NCI-H446 treated with DMSO at 0.1 percent for 48 hours (cell line): ENCODE data around the gene SCYGR7.
"Not testable (repeated sequence)": the region's sequence is repeated elsewhere in the genome, so short reads cannot be mapped to it uniquely, and the experiment has no call there.

Experiments used
- DNase-seq: peaks from one replicate; lab custom pipeline; 2025; lab: John Stamatoyannopoulos, UW

The SCYGR7 gene

DNA sequence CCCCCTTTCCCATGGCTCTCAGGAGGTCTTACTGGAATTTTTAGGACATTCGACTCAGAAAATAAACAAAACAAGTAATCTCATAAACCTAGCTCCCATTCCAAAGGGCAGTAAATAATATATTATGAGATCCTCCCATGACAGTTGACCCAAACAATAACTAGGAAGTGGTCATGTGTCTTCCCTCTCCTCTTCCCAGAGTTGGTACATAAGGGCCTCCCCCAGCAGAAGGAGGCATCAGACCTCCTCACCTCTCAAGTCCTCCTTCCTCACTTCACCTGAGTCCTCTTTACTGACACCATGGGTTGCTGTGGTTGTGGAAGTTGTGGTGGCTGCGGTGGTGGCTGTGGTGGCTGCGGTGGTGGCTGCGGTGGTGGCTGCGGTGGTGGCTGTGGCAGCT is at the start of gene SCYGR7:
Gene SCYGR7 (plus strand): TSS at position 301 of the 400 bp plus-strand sequence. CDS start 0 bp downstream, at position 301.
- no peak for DNase-seq

DNA sequence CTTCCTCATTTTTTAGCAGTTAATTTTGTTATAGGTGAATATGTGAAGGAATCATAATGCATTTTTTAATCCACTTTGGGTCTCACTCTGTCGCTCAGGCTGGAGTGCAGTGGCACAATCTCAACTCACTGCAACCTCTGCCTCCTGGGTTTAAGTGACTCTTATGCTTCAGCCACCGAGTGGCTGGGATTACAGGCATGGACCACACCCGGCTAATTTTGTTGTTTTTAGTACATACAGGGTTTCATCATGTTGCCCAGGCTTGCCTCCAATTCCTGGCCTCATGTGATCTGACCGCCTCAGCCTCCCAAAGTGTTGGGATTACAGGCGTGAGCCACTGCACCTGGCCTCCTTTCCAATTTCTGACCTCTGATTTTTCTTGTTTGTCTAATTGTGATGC is 43.9 kb upstream of the SCYGR7 start:
- DNase-seq = no peak

DNA sequence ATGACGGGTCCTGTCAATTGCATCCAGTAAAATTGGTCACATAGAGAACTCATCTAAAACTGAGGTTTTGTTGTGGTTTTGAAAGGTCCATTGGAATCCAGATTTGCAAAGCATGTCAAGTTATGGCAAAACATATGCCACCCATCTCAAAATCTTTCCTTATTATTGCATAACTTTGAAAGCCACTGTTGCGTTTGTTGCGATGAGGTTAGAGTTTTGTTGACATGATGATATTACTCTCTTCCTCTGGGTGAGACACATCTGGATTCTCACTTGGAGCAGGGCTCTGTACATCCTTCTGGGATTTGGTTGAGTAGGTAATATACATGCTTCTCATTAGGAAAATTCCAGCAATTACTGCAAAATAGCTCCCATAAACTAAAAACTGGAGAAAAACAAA is 40.9 kb upstream of the SCYGR7 start:
- no peak for DNase-seq

DNA sequence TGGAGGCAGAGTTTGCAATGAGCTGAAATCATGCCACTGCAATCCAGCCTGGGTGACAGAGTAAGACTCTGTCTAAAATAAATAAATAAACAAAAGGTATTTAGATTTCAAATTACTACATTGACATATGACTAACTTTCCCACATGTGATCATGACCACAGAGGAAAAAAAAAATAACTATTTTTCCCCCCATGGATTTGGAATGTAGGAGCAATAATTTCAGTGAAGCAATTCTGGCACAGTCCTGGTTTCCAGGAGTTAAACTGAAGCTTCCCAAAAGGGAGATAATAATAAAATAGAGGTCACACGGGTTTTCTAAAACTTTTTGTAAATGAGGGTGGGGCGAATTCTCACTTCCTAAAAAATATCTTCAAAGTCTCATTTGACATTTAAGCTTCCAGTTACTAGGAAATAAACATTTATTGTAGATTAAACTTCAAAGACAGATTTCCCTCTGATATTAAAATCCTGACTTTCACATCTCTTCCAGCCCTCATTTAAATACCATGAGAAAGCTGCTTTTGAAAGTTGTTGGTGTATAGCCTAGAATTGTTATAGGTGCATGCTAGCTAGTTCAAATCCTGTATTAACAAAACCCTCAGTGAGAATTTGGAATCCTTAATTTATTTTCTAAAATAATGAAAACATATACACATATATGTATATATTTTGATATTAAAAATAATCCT is 31.0 kb upstream of the SCYGR7 start:
- no peak for DNase-seq

DNA sequence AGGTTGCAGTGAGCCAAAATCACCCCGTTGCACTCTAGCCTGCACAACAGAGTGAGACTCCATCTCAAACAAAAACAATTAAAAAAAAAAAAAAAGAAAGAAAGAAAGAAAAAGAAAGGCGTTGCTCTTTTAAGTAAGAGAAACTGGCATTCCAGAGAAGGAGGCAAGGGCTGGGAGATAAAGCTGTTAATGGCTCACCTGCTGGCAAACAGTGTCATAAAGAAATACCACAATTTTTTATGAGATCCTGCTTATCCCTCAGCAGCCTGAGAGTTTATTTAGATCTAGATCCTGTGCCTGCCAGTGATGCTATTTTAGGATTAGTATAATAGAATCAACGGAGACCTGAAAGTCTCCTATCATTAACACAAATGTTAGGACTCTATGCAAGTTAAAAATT is 26.6 kb upstream of the SCYGR7 start:
- no peak for DNase-seq

DNA sequence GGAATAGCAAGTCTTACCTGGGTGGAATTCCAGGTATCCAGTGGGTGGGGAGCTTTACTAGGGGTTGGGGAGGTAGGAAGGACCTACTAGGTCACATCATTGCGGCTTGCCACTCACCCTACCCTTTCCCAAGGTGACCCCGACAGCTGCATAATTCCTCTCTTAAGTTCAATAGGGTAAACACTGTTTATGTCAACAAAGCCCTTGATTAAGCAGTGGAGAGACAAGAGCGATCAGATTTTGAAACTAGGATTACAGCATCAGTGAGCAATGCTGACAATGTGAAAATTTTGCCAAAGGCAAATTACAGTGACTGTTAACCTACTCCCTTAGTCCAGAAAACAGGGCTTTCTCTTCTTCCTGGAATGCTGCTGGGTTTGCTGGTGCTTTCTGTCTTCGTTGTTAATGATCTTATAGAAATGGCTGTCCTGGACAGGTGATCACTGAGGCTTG is 24.8 kb upstream of the SCYGR7 start:
- DNase-seq = no peak

DNA sequence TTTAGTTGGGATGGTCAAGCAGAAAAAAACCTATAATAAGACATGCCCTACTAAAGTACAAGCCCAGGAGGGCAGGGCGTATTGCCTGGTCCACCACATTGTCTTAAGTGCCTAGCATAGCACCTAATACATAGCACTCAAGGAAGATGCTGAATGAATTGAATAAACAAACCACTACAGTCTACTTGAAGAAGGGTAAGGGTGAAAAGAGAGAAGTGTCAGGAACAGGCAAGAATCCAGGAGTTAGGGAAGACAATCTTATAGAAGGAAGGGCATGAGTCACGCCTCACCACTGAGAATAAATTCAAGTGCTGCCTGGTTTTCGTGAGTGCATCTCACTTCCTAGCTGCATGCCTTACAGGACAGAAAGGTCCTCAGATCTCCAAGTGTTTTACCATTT is 24.2 kb upstream of the SCYGR7 start:
- DNase-seq = no peak

DNA sequence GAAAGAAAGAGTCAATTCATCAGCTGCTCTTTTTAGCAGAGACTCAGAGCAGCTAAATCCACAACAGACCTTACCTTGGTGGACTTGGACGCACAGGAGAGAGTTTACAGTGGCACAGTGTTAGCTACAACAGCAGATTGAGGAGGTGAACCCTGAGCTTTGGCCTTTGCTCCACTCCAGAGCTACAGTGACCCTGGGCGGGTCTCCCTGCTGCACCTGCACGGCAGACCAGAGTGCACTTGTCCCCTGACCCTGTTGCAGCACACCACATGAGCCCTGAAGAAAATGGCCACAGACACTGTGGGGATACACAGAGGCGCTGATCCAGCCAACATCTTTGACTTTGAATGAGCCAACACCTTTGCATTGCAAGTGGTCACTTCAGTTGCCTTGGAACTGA is 21.3 kb upstream of the SCYGR7 start:
- no peak for DNase-seq

DNA sequence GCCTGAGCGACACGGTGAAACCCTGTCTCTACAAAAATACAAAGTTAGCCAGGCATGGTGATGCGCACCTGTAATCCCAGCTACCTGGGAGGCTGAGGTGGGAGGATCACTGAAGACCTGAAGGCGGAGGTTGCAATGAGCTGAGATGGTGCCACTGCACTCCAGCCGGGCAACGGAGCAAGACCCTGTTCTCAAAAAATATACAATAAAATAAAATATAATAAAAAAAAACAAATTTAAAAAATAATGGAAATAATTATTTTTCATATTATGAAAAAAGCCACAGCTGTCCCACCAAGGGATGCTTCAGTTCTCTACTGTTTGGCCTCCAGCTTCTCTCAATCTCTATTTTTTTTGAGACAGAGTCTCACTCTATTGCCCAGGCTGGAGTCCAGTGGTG is 20.7 kb upstream of the SCYGR7 start:
- DNase-seq = no peak

GRCh38 chr2:227710986-227711385 is 17.1 kb upstream of the SCYGR7 start:
- DNase-seq = no peak

DNA sequence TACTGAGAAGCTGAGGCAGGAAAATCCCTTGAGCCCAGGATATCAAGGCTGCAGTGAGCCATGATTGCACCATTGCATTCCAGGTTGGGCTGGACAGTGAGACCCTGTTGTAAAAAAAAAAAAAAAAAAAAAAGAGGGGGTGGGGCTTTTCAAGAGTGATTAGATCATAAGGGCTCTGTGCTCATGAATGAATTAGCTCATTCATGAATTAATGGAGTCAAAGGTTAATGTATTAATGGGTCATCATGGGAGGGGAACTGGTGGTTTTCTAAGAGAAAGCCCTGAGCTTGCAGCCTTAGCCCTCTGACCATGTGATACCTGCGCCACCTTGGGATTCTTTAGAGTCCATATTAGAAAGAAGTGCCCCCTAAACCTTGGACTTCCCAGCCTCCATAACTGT is 14.8 kb upstream of the SCYGR7 start:
- no peak for DNase-seq

DNA sequence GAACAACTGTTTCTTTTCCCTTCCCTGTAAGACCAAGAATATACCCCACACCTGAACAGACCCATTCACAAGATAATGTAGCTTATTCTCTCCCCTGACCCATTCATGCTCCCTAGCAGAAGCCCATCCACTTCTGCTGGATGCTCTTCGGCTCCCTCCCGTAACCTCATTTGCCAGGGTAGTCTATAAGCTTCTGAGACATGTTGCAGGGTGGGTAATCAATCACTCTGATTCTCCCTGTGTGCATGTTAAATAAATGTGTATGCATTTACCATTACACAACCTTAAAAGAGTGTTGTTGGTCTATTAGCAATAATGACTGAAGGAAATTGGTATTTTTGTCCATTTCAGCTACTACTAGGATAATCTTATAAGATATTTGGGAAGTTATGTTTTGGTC is 11.6 kb upstream of the SCYGR7 start:
- DNase-seq = no peak

DNA sequence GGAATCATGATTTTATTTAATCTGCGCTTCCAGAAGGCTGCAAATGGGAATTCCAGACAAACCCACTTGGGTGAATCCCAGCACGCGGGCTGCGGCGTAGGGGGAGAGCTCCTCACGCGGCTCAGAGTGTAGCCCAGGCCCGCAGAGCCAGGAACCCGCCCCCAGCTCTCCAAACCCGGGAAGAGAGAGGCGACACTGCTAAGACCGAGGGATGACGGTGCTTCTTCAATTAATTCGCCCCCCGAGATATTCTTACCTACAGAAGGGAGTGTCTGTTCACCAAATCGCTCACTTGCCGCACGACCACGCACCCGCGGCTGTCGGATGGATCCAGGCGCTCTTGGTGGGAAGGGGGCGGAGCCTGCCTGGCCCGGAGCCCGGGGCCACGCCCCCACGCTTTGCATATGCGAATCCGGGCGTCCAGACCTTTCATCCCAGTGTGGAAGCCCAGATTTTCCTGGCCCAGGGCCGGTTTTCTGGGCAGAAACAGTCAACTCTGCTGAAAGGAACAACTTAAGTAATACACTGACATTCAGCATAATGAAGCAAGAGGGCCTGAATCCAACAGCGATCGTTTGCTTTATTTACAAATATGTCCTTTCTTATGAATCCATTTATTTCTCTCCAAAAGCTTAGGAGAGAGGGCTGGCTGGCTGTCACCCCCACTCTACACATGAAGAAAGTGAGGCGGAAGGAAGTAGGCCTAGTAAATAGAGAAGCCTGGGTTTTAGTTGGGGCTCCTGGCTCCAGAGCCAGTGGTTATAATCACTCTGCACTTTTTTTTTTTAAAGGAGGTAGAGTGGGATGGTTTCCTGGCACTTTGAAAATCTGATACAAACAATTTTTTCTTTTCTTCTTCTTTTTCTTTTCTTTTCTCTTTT is 10.2 kb upstream of the SCYGR7 start, which contains the start of gene SLC19A3:
Gene SLC19A3 (minus strand): TSS at position 342 of the 881 bp plus-strand sequence. CDS start 15,710 bp downstream, outside the sequence.
- DNase-seq = peak; percentile 3

DNA sequence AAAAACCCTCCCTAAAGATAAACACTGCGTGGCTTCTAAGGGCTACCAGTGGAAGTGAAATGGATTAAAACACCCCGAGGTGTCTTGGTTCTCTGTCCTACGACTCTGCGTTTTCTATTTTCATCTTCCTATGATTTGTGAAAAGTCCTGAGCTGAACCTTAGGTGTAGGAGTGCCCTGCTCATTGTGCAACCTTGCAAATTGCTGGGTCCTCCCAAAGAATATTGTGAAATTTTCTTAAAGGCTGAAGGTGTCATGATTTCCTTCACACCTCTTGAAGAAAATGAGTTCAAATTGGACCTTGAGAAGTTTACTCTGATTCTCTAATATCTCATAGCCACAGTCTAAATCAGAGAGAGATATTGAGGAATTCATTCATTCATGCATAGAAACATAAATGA is 8.5 kb upstream of the SCYGR7 start:
- DNase-seq = no peak

DNA sequence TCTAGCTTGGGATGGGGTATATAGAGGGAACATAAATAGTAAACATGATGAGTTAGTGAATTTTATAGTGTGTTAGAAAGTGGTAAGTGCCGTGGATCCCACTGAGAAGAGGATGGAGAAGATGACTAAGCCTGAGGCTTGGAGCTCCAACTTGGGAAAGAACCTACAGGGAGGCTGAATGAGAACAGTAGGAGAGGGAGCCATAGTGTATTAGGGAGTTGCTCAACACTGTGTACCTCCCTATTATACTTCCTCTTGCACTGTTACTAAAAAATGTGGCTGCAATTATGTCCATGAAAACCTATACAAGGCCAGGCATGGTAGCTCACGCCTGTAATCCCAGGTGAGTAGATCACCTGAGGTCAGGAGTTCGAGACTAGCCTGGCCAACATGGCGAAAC is 7.5 kb upstream of the SCYGR7 start:
- no peak for DNase-seq

DNA sequence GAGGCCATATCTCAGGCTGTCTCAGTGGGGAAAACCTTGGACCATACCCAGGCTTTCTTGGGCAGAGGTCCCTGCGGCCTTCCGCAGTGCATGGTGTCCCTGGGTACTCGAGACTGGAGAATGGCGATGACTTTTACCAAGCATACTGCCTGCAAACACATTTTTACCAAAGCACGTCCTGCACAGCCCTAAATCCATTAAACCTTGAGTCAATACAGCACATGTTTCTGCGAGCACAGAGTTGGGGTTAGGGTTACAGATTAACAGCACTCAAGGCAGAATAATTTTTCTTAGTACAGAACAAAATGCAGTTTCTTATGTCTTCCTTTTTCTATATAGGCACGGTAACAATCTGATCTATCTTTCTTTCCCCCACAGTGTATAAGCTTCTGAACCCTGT is 5.3 kb upstream of the SCYGR7 start:
- DNase-seq = not testable (repeated sequence)

DNA sequence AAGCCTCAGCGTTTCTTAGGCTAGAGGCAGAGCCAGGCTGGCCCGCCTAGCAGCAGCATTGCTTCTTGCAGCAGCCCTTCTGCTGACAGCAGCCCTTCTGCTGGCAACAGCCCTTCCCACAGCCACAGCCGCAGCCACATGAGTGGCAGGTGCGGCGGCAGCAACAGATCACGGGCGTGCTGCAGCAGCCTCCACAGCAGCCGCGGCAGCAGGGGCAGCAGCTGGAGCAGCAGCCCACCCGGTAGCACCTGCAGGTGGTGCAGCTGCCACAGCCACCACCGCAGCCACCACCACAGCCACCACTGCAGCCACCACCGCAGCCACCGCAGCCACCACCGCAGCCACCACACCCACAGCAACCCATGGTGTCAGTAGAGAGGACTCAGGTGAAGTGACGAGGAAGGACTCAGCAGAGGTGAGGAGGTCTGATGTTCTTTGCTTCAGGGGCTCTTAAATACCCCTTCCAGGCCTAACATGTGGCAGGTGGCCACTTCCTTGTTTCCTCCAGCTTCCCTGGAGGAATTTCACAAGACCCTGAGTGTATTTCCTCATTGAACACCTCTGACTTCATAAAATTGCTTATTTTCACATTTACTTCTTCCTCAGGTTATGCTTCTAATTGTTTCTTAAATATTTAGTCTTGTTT is 3.6 kb upstream of the SCYGR7 start, which contains the start of gene SCYGR6:
Gene SCYGR6 (minus strand): TSS at position 364 of the 646 bp plus-strand sequence. CDS start 0 bp downstream, at position 364.
- DNase-seq = no peak

DNA sequence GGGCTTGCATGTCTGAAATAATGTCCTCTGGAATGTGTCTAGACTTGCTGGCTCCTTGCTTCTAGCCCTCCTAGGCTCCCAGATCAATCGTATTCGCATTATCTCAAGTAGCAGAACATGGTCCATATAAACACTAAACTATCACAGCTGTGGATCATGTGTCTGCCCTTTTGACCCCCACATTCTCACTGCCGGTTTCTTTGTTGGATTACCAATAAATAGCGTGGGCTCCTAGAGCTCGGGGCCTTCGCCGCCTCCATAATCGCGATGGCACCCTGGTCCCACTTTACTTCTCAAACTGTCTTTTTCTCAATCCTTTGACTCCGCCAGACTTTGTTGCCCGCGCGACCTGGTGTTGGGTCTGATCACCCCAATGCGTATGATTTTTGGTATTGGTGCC is 11.2 kb downstream of the SCYGR7 start:
- no peak for DNase-seq

DNA sequence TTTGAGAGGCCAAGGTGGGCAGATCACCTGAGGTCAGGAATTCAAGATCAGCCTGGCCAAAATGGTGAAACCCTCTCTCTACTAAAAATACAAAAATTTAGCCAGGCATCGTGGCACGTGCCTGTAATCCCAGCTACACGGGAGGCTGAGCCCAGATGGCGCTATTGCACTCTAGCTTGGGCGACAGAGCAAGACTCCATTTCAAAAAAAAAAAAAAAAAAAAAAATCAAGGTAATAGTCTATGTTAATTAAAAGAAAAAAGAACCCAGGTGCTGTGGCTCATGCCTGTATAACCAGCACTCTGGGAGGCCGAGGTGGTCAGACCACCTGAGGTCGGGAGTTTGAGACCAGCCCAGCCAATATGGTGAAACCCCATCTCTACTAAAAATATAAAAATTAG is 12.6 kb downstream of the SCYGR7 start:
- not testable (repeated sequence) for DNase-seq

- no peak for DNase-seq
Measured at GRCh38 chr2:227745594-227745993, 17.5 kb downstream of the SCYGR7 start, which contains the start of gene SCYGR8. Gene SCYGR8, plus strand, starts transcription at chr2:227745894. Its CDS starts 0 bp downstream, at chr2:227745894.

DNA sequence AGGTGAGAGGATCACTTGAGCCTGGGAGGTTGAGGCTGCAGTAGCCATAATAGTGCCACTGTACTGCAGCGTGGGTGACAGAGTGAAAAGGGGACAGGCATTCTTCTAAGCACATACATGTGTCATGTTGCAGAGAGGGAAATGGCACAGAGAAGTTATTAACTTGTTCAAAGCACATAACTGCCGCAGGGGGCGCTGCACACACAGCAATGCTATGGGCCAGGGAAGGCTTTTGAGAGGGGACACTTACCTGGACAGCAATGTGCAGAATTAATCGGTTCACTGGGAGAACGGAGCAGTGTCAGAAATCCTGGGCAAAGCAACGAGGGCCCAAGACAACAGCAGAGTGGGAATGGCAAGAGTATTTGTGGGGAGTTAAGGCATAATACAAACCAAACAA is 19.9 kb downstream of the SCYGR7 start:
- DNase-seq = no peak

DNA sequence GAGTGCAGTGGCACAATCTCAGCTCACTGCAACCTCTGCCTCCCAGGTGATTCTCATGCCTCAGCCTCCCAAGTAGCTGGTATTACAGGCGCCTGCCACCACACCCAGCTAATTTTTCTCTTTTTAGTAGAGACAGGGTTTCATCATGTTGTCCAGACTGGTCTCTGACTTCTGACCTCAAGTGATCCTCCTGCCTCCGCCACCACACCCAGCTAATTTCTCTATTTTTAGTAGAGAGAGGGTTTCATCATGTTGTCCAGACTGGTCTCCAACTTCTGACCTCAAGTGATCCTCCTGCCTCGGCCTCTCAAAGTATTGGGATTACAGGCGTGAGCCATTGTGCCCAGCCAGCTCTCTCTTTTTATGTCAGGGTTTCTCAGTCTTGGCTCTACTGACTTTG is 28.1 kb downstream of the SCYGR7 start:
- DNase-seq = not testable (repeated sequence)
